ENCODE measurements around the gene CENPC. TPM values are rescaled to one million over a fixed set of nuclear protein-coding genes. Genes with fewer than 3 reads are reported as not detected.

Gene CENPC
- total RNA-seq, 1 donor from 2014 or later: 26.4 TPM

DNA sequence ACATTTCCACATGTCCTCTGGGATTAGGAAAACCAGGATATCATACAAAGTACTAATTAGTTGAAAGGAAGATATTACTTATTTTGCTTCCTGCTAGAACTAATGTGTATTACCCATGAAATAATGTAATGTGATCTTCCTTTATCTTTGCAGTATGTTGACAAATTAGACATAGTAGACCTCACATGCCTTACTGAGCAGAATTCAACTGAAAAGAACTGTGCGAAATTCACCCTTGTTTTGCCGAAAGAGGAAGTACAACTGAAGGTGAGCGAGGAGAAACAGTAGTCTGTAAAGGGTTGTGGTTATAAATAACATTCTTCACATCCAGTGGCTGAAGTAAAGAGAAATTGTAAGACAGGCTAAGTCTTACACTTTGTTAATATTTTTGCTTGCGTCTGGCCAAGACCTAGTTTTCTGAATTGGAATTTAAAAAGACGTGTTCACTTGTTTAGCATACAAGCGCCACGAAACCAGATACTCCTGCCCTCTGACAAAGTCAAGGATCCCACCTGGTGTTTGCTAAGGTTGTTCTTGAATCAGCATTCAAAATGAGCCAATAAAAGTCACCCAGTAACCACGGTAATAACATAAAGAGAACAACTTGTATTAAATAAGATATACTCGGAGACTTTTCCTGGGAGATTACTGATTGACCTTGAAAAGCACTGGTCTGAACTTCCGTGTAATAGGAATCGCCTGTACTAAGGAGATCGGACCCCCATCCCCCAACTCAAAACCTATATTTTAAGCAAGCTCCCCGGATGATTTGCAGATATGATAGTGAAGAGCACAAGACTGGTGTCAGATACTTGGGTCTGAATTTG is 30.1 kb upstream of the CENPC start:
- H3K4me1 Mint-ChIP-seq (ENCODE audit: low read depth): no peaks in the 10 kb centered on the region
- no peaks in the 10 kb centered on the region for H3K27me3 Mint-ChIP-seq
- no peak for DNase-seq (ENCODE audit: low spot score, unreplicated experiment)
- H3K36me3 Mint-ChIP-seq (ENCODE audit: insufficient read depth): no peaks in the 10 kb centered on the region
- TF ChIP-seq, protein P1, sequence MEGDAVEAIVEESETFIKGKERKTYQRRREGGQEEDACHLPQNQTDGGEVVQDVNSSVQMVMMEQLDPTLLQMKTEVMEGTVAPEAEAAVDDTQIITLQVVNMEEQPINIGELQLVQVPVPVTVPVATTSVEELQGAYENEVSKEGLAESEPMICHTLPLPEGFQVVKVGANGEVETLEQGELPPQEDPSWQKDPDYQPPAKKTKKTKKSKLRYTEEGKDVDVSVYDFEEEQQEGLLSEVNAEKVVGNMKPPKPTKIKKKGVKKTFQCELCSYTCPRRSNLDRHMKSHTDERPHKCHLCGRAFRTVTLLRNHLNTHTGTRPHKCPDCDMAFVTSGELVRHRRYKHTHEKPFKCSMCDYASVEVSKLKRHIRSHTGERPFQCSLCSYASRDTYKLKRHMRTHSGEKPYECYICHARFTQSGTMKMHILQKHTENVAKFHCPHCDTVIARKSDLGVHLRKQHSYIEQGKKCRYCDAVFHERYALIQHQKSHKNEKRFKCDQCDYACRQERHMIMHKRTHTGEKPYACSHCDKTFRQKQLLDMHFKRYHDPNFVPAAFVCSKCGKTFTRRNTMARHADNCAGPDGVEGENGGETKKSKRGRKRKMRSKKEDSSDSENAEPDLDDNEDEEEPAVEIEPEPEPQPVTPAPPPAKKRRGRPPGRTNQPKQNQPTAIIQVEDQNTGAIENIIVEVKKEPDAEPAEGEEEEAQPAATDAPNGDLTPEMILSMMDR (IDR thresholded peaks at IDR 0.05; ENCODE audit: unreplicated experiment): no peak
- no peak overlapping the region for H3K4me3 Mint-ChIP-seq (ENCODE audit: low read depth)
- no peak overlapping the region for H3K27ac Mint-ChIP-seq
- no peaks in the 10 kb centered on the region for H3K9me3 Mint-ChIP-seq (ENCODE audit: low read depth)

DNA sequence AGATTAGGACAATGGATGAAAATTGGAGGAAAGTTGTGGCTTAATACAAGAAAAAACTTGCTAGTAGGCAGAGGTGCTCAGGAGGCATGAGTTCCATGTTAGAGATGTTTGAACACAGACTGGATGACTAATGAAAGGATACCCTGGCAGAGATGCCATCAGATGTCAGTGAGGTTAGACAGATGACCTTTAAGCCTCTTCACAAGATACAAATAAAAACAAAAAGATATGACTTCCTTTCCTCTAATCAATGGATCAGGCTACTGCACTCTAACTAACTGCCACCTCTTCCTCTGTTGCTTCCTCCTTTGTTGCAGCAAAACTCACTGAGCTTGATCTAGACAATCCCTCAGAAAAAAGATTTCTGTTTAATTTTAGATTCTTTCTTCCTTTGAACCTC is 27.9 kb upstream of the CENPC start:
- no peaks in the 10 kb centered on the region for H3K4me1 Mint-ChIP-seq (ENCODE audit: low read depth)
- H3K9me3 Mint-ChIP-seq (ENCODE audit: low read depth): no peaks in the 10 kb centered on the region
- DNase-seq (ENCODE audit: low spot score, unreplicated experiment): no peak
- H3K27me3 Mint-ChIP-seq: no peaks in the 10 kb centered on the region
- TF ChIP-seq, protein P1 (IDR thresholded peaks at IDR 0.05; ENCODE audit: unreplicated experiment): no peak
- H3K36me3 Mint-ChIP-seq (ENCODE audit: insufficient read depth): no peaks in the 10 kb centered on the region
- no peak overlapping the region for H3K27ac Mint-ChIP-seq
- H3K4me3 Mint-ChIP-seq (ENCODE audit: low read depth): no peak overlapping the region

DNA sequence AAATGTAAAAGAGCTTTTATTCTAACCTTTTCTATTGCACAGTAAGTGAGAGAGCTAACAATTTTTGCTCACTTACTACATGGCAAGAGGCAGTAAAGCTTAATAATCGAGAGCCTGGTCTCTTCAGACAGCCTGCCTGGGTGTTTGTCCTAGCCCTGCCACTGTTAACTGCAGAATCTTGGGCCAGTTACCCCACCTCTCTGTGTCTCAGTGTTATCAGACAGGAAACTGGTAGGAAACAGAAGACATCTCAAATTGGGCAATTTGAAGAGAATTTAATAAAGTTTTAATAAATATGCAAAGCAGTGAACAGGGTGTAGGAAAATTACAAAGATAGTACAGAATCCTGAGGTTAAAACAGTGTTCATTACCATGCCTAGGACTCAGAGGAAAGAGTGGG is 26.7 kb upstream of the CENPC start:
- Mint-ChIP-seq H3K36me3 (ENCODE audit: insufficient read depth) (no peaks in the 10 kb centered on the region), H3K4me1 (ENCODE audit: low read depth) (no peaks in the 10 kb centered on the region), H3K27me3 (no peaks in the 10 kb centered on the region)

DNA sequence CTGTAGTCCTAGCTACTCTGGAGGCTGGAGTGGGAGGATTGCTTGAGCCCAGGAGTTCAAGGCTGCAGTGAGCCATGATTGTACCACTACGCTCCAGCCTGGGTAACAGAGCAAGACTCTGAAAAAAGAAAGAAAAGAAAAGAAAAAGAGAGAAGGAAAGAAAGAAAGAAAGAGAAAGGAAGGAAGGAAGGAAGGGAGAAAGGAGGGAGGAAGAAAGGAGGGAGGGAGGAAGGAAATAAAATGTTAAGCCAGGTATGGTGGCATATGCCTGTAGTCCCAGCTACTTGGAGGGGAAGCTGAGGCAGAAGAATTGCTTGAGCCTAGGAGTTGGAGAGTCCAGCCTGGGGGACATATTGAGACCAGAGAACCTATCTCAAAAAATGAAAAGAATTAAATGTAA is 25.2 kb upstream of the CENPC start:
- H3K36me3 Mint-ChIP-seq (ENCODE audit: insufficient read depth): no peaks in the 10 kb centered on the region
- TF ChIP-seq, protein P1 (IDR thresholded peaks at IDR 0.05; ENCODE audit: unreplicated experiment): no peak
- H3K4me1 Mint-ChIP-seq (ENCODE audit: low read depth): no peaks in the 10 kb centered on the region
- no peaks in the 10 kb centered on the region for H3K27me3 Mint-ChIP-seq
- no peaks in the 10 kb centered on the region for H3K9me3 Mint-ChIP-seq (ENCODE audit: low read depth)
- no peak for DNase-seq (ENCODE audit: low spot score, unreplicated experiment)
- no peak overlapping the region for H3K27ac Mint-ChIP-seq
- no peak overlapping the region for H3K4me3 Mint-ChIP-seq (ENCODE audit: low read depth)

More for the DNA sequence above, 26.7 kb upstream of the CENPC start:
- DNase-seq (ENCODE audit: low spot score, unreplicated experiment): no peak
- H3K4me3 Mint-ChIP-seq (ENCODE audit: low read depth): no peak overlapping the region
- TF ChIP-seq, protein P1 (IDR thresholded peaks at IDR 0.05; ENCODE audit: unreplicated experiment): no peak
- H3K27ac Mint-ChIP-seq: no peak overlapping the region
- no peaks in the 10 kb centered on the region for H3K9me3 Mint-ChIP-seq (ENCODE audit: low read depth)

DNA sequence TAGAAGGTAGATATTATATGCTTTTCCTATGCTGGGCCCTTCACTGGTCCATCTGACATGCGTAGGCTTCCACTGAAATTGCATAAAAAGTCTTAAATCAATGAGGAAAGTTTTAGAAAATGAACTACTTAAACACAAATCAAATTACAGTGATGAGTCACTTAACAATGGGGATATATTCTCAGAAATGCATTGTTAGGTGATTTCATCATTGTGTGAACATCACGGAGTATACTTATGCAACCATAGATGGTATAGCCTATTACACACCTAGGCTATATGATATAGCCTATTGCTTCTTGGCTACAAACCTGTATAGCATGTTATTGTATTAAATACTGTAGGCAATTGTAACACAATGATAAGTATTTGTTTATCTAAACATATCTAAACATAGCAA is 23.5 kb upstream of the CENPC start:
- TF ChIP-seq, protein P1 (IDR thresholded peaks at IDR 0.05; ENCODE audit: unreplicated experiment): no peak
- Mint-ChIP-seq H3K27me3 (no peaks in the 10 kb centered on the region), H3K4me1 (ENCODE audit: low read depth) (no peaks in the 10 kb centered on the region), H3K4me3 (ENCODE audit: low read depth) (no peak overlapping the region), H3K9me3 (ENCODE audit: low read depth) (no peaks in the 10 kb centered on the region), H3K27ac (no peak overlapping the region), H3K36me3 (ENCODE audit: insufficient read depth) (no peaks in the 10 kb centered on the region)
- no peak for DNase-seq (ENCODE audit: low spot score, unreplicated experiment)

All from progenitor cell of endocrine pancreas (in vitro differentiated cells).